Ishikawa (cell line): ENCODE measurements around the gene BTBD7.

Experiments used
- CEBPB ChIP-seq: IDR thresholded peaks from 2 replicates; pipeline ENCODE4 v1.6.1; 2012
- CREB1 ChIP-seq: IDR thresholded peaks from 2 replicates; pipeline ENCODE4 v1.6.1; 2012; ENCODE audit warnings: low read depth
- EGR1 ChIP-seq: IDR thresholded peaks from 2 replicates; pipeline ENCODE4 v1.6.1; 2012
- EP300 ChIP-seq: IDR thresholded peaks from 2 replicates; pipeline ENCODE4 v1.6.1; 2012; ENCODE audit warnings: borderline replicate concordance
- FOXM1 ChIP-seq: IDR thresholded peaks from 2 replicates; pipeline ENCODE4 v1.6.1; 2012; ENCODE audit warnings: low read depth, borderline replicate concordance
- MAX ChIP-seq: IDR thresholded peaks from 2 replicates; pipeline ENCODE4 v1.6.1; 2012
- NFIC ChIP-seq: IDR thresholded peaks from 2 replicates; pipeline ENCODE4 v1.6.1; 2012
- RAD21 ChIP-seq: IDR thresholded peaks from 2 replicates; pipeline ENCODE4 v1.6.1; 2012; ENCODE audit warnings: low read depth
- REST ChIP-seq: IDR thresholded peaks from 2 replicates; pipeline ENCODE4 v1.6.1; 2012; ENCODE audit warnings: low read depth, mild to moderate bottlenecking
- TAF1 ChIP-seq: IDR thresholded peaks from 2 replicates; pipeline ENCODE4 v1.6.1; 2012; ENCODE audit warnings: low read depth, mild to moderate bottlenecking
- TCF12 ChIP-seq: IDR thresholded peaks from 2 replicates; pipeline ENCODE4 v1.6.1; 2012; ENCODE audit warnings: low read depth
- TEAD4 ChIP-seq: IDR thresholded peaks from 2 replicates; pipeline ENCODE4 v1.6.1; 2012
- USF1 ChIP-seq: IDR thresholded peaks from 2 replicates; pipeline ENCODE4 v1.6.1; 2012
- YY1 ChIP-seq: IDR thresholded peaks from 2 replicates; pipeline ENCODE4 v1.6.1; 2012; ENCODE audit warnings: low read depth
- ZBTB7A ChIP-seq: IDR thresholded peaks from 2 replicates; pipeline ENCODE4 v1.6.1; 2012; ENCODE audit warnings: low read depth

Gene BTBD7

GRCh38 chr14:93332853-93333630 is at the start of gene BTBD7:
Gene BTBD7 (minus strand): TSS chr14:93333036. CDS start chr14:93296051, 36,985 bp downstream.
- TF ChIP-seq CREB1 (0 out of 2 replicates have a peak, but pooled peaks have one; percentile 17), USF1 (peak; percentile 94), TAF1 (peak; percentile 79), YY1 (peak; percentile 92), ZBTB7A (no peak), NFIC (no peak), TCF12 (no peak; the same call in 1 of the 2 replicates), MAX (peak; percentile 88), CEBPB (no peak)

- TF ChIP-seq EP300 (no peak), CEBPB (no peak), NFIC (no peak), TAF1 (no peak), CREB1 (no peak), TEAD4 (no peak)
Observed at GRCh38 chr14:93381644-93382043, 48.8 kb upstream of the BTBD7 start.

- TF ChIP-seq EP300 (no peak), REST (no peak), EGR1 (no peak), TAF1 (no peak), RAD21 (no peak), YY1 (no peak), CREB1 (no peak), TEAD4 (no peak), MAX (no peak), ZBTB7A (no peak)
Observed at GRCh38 chr14:93379831-93380230, 47.0 kb upstream of the BTBD7 start.

GRCh38 chr14:93375673-93376156 is 42.9 kb upstream of the BTBD7 start:
- TF ChIP-seq TCF12 (no peak), FOXM1 (no peak), EGR1 (no peak), ZBTB7A (no peak), CEBPB (no peak), NFIC (no peak), REST (no peak)

GRCh38 chr14:93369713-93370266 is 37.0 kb upstream of the BTBD7 start:
- TF ChIP-seq ZBTB7A: no peak
- TF ChIP-seq YY1: no peak
- TF ChIP-seq EP300: no peak
- TF ChIP-seq CEBPB: no peak
- TF ChIP-seq RAD21: no peak
- no peak for TF ChIP-seq TCF12
- TF ChIP-seq CREB1: no peak
- TF ChIP-seq REST: no peak
- TF ChIP-seq TAF1: no peak
- no peak for TF ChIP-seq FOXM1
- TF ChIP-seq MAX: no peak
- no peak for TF ChIP-seq NFIC
